Endodermal cell (in vitro differentiated cells): ENCODE measurements around the gene GRHL1. TPM values are rescaled to one million over a fixed set of nuclear protein-coding genes. Genes with fewer than 3 reads are reported as not detected.
"Not testable (repeated sequence)": the region's sequence is repeated elsewhere in the genome, so short reads cannot be mapped to it uniquely, and the experiment has no call there.

ENCODE experiments used
- DNase-seq: peaks from one replicate; pipeline ENCODE4 v3.0.0-alpha.2; 2017
- H3K27ac ChIP-seq: 2 replicates; pipeline ENCODE4 v1.5.1; 2013; ENCODE audit warnings: mild to moderate bottlenecking, low read depth, low read length, moderate library complexity
- H3K27me3 ChIP-seq: 2 replicates; pipeline ENCODE4 v1.6.1; 2013; ENCODE audit warnings: mild to moderate bottlenecking, low read length, moderate library complexity; ENCODE audit not compliant: insufficient read depth, control insufficient read depth, poor library complexity, severe bottlenecking
- H3K36me3 ChIP-seq: 2 replicates; pipeline ENCODE4 v1.7.0; 2013; ENCODE audit warnings: mild to moderate bottlenecking, low read length, moderate library complexity; ENCODE audit not compliant: control insufficient read depth, insufficient read depth
- H3K4me1 ChIP-seq: one replicate; pipeline ENCODE4 v1.7.0; 2013; ENCODE audit warnings: low read length; ENCODE audit not compliant: control insufficient read depth, insufficient read depth
- H3K4me3 ChIP-seq: 2 replicates; pipeline ENCODE4 v1.5.1; 2013; ENCODE audit warnings: mild to moderate bottlenecking, low read length, moderate library complexity
- H3K9ac ChIP-seq: 2 replicates; pipeline ENCODE4 v1.6.1; 2013; ENCODE audit warnings: mild to moderate bottlenecking, low read length, moderate library complexity; ENCODE audit not compliant: poor library complexity, severe bottlenecking; ENCODE audit errors: extremely low read depth
- H3K9me3 ChIP-seq: 2 replicates; pipeline ENCODE4 v1.6.1; 2013; ENCODE audit warnings: mild to moderate bottlenecking, low read length, moderate library complexity; ENCODE audit not compliant: control insufficient read depth
- H3K27ac Mint-ChIP-seq: 2 replicates; pipeline ENCODE4 v1.8.0; 2020; ENCODE audit warnings: mixed read lengths
- H3K27me3 Mint-ChIP-seq: 2 replicates; pipeline ENCODE4 v1.8.0; 2021; ENCODE audit warnings: mild to moderate bottlenecking, mixed read lengths; ENCODE audit not compliant: insufficient read depth
- H3K36me3 Mint-ChIP-seq: 2 replicates; pipeline ENCODE4 v1.8.0; 2020; ENCODE audit warnings: low read depth, mixed read lengths
- H3K4me1 Mint-ChIP-seq: 2 replicates; pipeline ENCODE4 v1.8.0; 2020; ENCODE audit warnings: mixed read lengths
- H3K4me3 Mint-ChIP-seq: 2 replicates; pipeline ENCODE4 v1.8.0; 2020; ENCODE audit warnings: mild to moderate bottlenecking, moderate library complexity, mixed read lengths
- H3K9me3 Mint-ChIP-seq: 2 replicates; pipeline ENCODE4 v1.8.0; 2020; ENCODE audit warnings: mild to moderate bottlenecking, mixed read lengths
- WGBS, 2 experiments: methylation state at CpG; one replicate each; pipeline versions ENCODE4 v1.1.5 to v1.1.7; 2013; ENCODE audit warnings: missing lambda C conversion rate in 2 of 2, mixed read lengths in 1 of 2; ENCODE audit not compliant: insufficient coverage in 1 of 2, insufficient read length in 1 of 2; 5-methylcytosine and 5-hydroxymethylcytosine counted together
- total RNA-seq, 2 donors: library from RNA; stranded (reverse); fragmentation: NEBNext Ultra II Directional in 1 of 2; extraction: Animal tissue kit (Norgen Biotek cat#: 25700) in 1 of 2; gene quantifications; 2 replicates in 1 of 2; 3 replicates in 1 of 2; pipeline ENCODE4 v1.2.1, GENCODE V29; 2021
- TF ChIP-seq, protein P1 (sequence below): fragments of 200-600 bp; sonication (generic); conservative IDR thresholded peaks from 2 replicates; pipeline ENCODE4 v1.5.0; 2021; ENCODE audit warnings: antibody characterized with exemption, mild to moderate bottlenecking

The GRHL1 gene
- total RNA-seq, 2 donors from 2014 or later, result 2.7 to 2.9 TPM

DNA sequence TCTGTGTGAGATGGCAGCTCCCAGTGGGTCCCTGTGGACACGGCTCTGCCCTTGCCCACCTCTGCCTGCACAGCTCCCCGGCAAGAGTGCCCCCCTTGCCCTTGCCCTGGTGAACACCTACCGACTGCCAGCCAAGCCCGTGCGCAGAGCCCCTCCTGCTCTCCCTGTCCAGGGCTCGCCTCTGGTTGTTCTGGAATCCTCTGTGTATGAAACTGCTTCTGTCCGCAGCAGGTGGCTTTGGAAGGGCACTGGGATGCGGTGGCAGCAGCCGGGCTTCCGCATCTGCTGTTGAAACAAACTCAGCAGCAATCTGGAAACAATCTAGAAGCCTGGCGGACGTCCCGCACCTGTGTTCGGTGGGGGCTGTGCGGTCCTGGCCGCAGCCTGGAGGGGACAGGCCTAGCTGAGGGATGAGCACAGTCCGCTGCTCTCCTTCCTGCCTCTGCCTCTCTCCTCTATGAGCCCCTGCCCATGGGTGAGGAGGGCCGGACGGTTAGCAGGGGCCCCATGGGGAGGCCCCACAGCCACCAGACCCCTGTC is 57.8 kb downstream of the GRHL1 start:
- H3K4me3 ChIP-seq, result no peak overlapping the region
- no peaks in the 10 kb centered on the region for H3K9me3 Mint-ChIP-seq
- DNase-seq, result no peak
- H3K27me3 Mint-ChIP-seq, result no peaks in the 10 kb centered on the region
- H3K36me3 ChIP-seq, result no peaks in the 10 kb centered on the region
- 91 to 92% methylated on average over 11 to 19 of the region's 19 CpGs for WGBS, 2 experiments
- TF ChIP-seq, protein P1, sequence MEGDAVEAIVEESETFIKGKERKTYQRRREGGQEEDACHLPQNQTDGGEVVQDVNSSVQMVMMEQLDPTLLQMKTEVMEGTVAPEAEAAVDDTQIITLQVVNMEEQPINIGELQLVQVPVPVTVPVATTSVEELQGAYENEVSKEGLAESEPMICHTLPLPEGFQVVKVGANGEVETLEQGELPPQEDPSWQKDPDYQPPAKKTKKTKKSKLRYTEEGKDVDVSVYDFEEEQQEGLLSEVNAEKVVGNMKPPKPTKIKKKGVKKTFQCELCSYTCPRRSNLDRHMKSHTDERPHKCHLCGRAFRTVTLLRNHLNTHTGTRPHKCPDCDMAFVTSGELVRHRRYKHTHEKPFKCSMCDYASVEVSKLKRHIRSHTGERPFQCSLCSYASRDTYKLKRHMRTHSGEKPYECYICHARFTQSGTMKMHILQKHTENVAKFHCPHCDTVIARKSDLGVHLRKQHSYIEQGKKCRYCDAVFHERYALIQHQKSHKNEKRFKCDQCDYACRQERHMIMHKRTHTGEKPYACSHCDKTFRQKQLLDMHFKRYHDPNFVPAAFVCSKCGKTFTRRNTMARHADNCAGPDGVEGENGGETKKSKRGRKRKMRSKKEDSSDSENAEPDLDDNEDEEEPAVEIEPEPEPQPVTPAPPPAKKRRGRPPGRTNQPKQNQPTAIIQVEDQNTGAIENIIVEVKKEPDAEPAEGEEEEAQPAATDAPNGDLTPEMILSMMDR, result no peak
- H3K4me1 Mint-ChIP-seq, result no peaks in the 10 kb centered on the region
- no peak overlapping the region for H3K27ac Mint-ChIP-seq
- no peak overlapping the region for H3K4me3 Mint-ChIP-seq
- no peaks in the 10 kb centered on the region for H3K36me3 Mint-ChIP-seq
- H3K9ac ChIP-seq, result no peak overlapping the region
- no peaks in the 10 kb centered on the region for H3K4me1 ChIP-seq
- H3K9me3 ChIP-seq, result no peaks in the 10 kb centered on the region
- no peak overlapping the region for H3K27ac ChIP-seq
- H3K27me3 ChIP-seq, result no peaks in the 10 kb centered on the region

DNA sequence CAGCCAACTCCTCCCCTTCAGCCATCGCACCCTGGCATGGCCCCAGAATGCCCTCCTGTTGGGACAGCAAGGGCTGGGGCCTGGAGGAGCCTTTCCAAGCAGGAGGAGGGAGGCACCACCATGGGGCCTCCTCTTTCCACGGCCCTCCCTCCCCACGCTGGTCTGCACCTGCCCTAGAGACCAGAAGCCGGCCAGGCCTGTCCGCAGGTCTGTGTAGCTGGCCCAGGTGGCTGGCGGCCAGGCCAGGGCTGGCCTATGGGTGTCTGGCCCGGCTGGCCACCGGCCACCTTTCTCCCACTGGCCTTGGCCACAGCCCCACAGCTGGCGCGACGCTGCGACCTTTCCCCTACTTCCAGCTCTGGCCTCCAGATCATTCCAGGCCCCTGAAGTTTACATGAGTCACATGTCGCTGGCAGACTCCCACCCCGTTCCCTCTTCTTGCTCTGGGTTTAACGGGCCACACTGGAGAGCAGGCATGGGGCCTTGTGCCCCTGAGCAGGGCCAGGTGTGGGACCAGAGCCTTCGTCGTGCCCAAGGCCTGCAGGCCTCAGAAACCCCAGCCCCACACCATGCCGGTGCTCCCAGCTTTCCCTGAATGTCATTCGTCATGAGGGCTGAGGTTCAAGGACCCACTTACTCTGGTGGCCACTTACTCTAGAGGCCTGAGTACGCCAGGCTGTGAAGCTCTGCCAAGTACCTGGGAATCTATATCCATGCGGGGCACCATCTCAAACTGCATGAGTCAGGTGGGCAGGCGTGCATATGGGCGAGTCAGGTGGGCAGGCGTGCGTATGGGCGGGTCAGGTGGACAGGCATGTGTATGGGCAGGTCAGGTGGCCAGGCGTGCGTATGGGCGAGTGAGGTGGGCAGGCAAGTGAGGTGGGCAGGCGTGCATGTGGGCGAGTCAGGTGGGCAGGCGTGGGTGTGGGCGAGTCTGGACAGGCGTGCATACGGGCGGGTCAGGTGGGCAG is 58.6 kb downstream of the GRHL1 start:
- H3K4me1 ChIP-seq, result no peaks in the 10 kb centered on the region
- no peaks in the 10 kb centered on the region for H3K9me3 ChIP-seq
- no peaks in the 10 kb centered on the region for H3K27me3 ChIP-seq
- H3K27ac Mint-ChIP-seq, result no peak overlapping the region
- TF ChIP-seq, protein P1, result no peak
- H3K9ac ChIP-seq, result no peak overlapping the region
- H3K27ac ChIP-seq, result no peak overlapping the region
- no peak overlapping the region for H3K4me3 ChIP-seq
- no peaks in the 10 kb centered on the region for H3K36me3 ChIP-seq
- H3K4me1 Mint-ChIP-seq, result no peaks in the 10 kb centered on the region
- no peaks in the 10 kb centered on the region for H3K9me3 Mint-ChIP-seq
- no peaks in the 10 kb centered on the region for H3K36me3 Mint-ChIP-seq
- no peak overlapping the region for H3K4me3 Mint-ChIP-seq
- no peaks in the 10 kb centered on the region for H3K27me3 Mint-ChIP-seq
- WGBS, 2 experiments, result 92 to 98% methylated on average over 23 to 36 of the region's 36 CpGs
- no peak for DNase-seq

DNA sequence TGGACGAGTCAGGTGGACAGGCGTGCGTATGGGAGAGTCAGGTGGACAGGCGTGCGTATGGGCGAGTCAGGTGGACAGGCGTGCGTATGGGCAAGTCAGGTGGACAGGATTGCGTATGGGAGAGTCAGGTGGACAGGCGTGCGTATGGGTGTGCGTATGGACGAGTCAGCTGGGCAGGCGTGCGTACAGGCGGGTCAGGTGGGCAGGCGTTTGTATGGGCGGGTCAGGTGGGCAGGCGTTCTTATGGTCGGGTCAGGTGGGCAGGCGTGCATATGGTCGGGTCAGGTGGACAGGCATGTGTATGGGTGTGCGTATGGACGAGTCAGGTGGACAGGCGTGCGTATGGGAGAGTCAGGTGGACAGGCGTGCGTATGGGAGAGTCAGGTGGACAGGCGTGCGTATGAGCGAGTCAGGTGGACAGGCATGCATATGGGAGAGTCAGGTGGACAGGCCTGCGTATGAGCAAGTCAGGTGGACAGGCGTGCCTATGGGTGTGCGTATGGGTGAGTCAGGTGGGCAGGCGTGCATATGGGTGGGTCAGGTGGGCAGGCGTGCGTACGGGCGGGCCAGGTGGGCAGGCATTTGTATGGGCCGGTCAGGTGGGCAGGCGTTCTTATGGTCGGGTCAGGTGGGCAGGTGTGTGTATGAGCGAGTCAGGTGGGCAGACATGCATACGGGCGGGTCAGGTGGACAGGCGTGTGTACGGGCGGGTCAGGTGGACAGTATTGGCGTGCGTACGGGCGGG is 59.5 kb downstream of the GRHL1 start:
- not testable (repeated sequence) for H3K27me3 Mint-ChIP-seq, H3K27ac Mint-ChIP-seq, H3K36me3 ChIP-seq, H3K4me1 ChIP-seq, H3K36me3 Mint-ChIP-seq, H3K4me1 Mint-ChIP-seq, H3K9me3 ChIP-seq, H3K4me3 Mint-ChIP-seq, H3K4me3 ChIP-seq, H3K27me3 ChIP-seq, H3K9ac ChIP-seq, H3K27ac ChIP-seq, H3K9me3 Mint-ChIP-seq, DNase-seq
- 96 to 97% methylated on average over 46 to 52 of the region's 52 CpGs for WGBS, 2 experiments

DNA sequence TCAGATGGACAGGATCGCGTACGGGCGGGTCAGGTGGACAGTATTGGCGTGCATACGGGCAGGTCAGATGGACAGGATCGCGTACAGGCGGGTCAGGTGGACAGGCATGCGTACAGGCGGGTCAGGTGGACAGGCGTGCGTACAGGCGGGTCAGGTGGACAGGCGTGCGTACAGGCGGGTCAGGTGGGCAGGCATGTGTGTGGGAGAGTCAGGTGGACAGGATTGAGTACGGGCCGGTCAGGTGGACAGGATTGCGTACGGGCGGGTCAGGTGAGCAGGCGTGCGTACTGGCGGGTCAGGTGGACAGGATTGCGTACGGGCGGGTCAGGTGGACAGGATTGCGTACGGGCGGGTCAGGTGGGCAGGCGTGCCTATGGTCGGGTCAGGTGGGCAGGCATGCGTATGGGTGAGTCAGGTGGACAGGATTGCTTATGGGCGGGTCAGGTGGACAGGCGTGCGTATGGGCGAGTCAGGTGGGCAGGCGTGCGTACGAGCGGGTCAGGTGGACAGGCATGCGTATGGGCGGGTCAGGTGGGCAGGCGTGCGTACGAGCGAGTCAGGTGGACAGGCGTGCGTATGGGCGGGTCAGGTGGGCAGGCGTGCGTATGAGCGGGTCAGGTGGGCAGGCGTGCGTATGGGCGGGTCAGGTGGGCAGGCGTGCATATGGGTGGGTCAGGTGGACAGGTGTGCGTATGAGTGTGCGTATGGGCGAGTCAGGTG is 60.3 kb downstream of the GRHL1 start:
- H3K27me3 ChIP-seq, H3K9ac ChIP-seq, H3K27ac ChIP-seq, H3K27me3 Mint-ChIP-seq, H3K4me1 ChIP-seq, H3K36me3 ChIP-seq, H3K36me3 Mint-ChIP-seq, H3K4me3 Mint-ChIP-seq, DNase-seq, H3K9me3 ChIP-seq, H3K9me3 Mint-ChIP-seq, H3K27ac Mint-ChIP-seq, H3K4me1 Mint-ChIP-seq, H3K4me3 ChIP-seq: not testable (repeated sequence)
- WGBS, 2 experiments, result 88 to 92% methylated on average over 20 to 41 of the region's 61 CpGs

DNA sequence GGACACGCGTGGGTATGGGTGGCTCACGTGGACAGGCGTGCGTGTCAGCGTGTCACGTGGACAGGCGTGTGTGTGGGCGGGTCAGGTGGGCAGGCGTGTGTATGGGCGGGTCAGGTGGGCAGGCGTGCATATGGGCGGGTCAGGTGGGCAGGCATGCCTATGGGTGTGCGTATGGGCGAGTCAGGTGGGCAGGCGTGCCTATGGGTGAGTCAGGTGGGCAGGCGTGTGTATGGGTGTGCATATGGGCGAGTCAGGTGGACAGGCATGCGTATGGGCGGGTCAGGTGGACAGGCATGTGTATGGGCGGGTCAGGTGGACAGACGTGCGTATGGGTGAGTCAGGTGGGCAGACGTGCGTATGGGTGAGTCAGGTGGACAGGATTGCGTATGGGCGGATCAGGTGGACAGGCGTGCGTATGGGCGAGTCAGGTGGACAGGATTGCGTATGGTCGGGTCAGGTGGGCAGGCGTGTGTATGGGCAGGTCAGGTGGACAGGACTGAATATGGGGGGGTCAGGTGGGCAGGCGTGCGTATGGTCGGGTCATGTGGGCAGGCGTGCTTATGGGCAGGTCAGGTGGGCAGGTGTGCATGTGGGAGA is 61.0 kb downstream of the GRHL1 start:
- not testable (repeated sequence) for DNase-seq, H3K27ac Mint-ChIP-seq, H3K4me3 Mint-ChIP-seq, H3K9me3 ChIP-seq, H3K4me1 Mint-ChIP-seq, H3K9ac ChIP-seq, H3K36me3 ChIP-seq, H3K4me1 ChIP-seq, H3K4me3 ChIP-seq, H3K27ac ChIP-seq, H3K27me3 Mint-ChIP-seq, H3K9me3 Mint-ChIP-seq, H3K36me3 Mint-ChIP-seq, H3K27me3 ChIP-seq
- WGBS, 2 experiments, result 95 to 98% methylated on average over 15 to 33 of the region's 37 CpGs
